Liver (tissue), 3 donors: ENCODE data around the gene EPHA6.

ENCODE experiments used
- EGR1 ChIP-seq, 2 donors: IDR thresholded peaks; 2 replicates each; pipeline ENCODE4 v1.6.1; 2016 to 2018; ENCODE audit warnings: antibody characterized with exemption in 2 of 2, low read depth in 2 of 2
- FOXA1 ChIP-seq: IDR thresholded peaks from 2 replicates; pipeline ENCODE4 v1.6.1; 2016; ENCODE audit warnings: antibody characterized with exemption
- GABPA ChIP-seq, 2 donors: IDR thresholded peaks in 1 of 2; conservative IDR thresholded peaks in 1 of 2; 2 replicates each; pipeline ENCODE4 v1.6.1; 2016; ENCODE audit warnings: antibody characterized with exemption in 2 of 2, mild to moderate bottlenecking in 1 of 2, moderate library complexity in 1 of 2
- JUND ChIP-seq, 2 donors: IDR thresholded peaks; 2 replicates each; pipeline ENCODE4 v1.6.1; 2016; ENCODE audit warnings: antibody characterized with exemption in 2 of 2
- NR2F2 ChIP-seq: IDR thresholded peaks from 2 replicates; pipeline ENCODE4 v1.6.1; 2016; ENCODE audit warnings: antibody characterized with exemption
- RAD21 ChIP-seq, 2 donors: IDR thresholded peaks; 2 replicates each; pipeline ENCODE4 v1.6.1; 2016; ENCODE audit warnings: antibody characterized with exemption in 2 of 2, mild to moderate bottlenecking in 2 of 2
- SP1 ChIP-seq: IDR thresholded peaks from 2 replicates; pipeline ENCODE4 v1.6.1; 2018; ENCODE audit warnings: antibody characterized with exemption, mild to moderate bottlenecking
- YY1 ChIP-seq: IDR thresholded peaks from 2 replicates; pipeline ENCODE4 v1.6.1; 2016; ENCODE audit warnings: antibody characterized with exemption, mild to moderate bottlenecking
- TF ChIP-seq, protein P1 (sequence below): IDR thresholded peaks from 2 replicates; pipeline ENCODE4 v1.6.1; 2016; ENCODE audit warnings: antibody characterized with exemption
- TF ChIP-seq, protein P2 (sequence below): fragments of 150-350 bp; IDR thresholded peaks from 2 replicates; pipeline ENCODE4 v1.5.1; 2017; ENCODE audit warnings: improper control_type of control experiment, low read depth, low read length; ENCODE audit not compliant: missing input control
- TF ChIP-seq, protein P3 (sequence below): IDR thresholded peaks from 2 replicates; pipeline ENCODE4 v1.6.1; 2016; ENCODE audit warnings: antibody characterized with exemption
- TF ChIP-seq, protein P4 (sequence below): IDR thresholded peaks from 2 replicates; pipeline ENCODE4 v1.6.1; 2016; ENCODE audit warnings: antibody characterized with exemption
- TF ChIP-seq, protein P5 (sequence below): IDR thresholded peaks from 2 replicates; pipeline ENCODE4 v1.6.1; 2016; ENCODE audit warnings: antibody characterized with exemption, mild to moderate bottlenecking
- donor health status: healthy.
- donor health status: healthy.

DNA sequence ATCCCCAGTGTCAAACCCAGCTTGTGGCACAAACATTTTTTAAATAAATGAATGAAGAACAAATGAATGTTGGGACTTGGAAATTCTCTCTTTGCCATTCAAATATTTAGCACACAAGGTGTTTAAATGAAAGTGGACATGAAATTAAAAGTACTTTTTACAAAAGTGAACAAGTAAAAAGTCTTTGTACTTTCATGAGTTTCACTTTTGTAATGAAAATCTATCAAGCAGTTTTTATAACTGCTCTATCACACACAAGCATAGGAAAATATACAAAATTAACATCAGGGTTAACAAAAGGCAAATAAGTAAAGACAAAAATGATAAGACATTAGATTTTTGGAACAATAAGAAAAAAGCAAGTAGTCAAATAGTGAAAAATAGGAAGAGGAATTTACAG lies 866.3 kb downstream of the EPHA6 start:
- TF ChIP-seq, protein P1, sequence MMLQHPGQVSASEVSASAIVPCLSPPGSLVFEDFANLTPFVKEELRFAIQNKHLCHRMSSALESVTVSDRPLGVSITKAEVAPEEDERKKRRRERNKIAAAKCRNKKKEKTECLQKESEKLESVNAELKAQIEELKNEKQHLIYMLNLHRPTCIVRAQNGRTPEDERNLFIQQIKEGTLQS, result no peak
- TF ChIP-seq, protein P2, sequence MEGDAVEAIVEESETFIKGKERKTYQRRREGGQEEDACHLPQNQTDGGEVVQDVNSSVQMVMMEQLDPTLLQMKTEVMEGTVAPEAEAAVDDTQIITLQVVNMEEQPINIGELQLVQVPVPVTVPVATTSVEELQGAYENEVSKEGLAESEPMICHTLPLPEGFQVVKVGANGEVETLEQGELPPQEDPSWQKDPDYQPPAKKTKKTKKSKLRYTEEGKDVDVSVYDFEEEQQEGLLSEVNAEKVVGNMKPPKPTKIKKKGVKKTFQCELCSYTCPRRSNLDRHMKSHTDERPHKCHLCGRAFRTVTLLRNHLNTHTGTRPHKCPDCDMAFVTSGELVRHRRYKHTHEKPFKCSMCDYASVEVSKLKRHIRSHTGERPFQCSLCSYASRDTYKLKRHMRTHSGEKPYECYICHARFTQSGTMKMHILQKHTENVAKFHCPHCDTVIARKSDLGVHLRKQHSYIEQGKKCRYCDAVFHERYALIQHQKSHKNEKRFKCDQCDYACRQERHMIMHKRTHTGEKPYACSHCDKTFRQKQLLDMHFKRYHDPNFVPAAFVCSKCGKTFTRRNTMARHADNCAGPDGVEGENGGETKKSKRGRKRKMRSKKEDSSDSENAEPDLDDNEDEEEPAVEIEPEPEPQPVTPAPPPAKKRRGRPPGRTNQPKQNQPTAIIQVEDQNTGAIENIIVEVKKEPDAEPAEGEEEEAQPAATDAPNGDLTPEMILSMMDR, result no peak
- no peak for TF ChIP-seq RAD21 (IDR thresholded peaks at IDR 0.05)
- no peak for TF ChIP-seq YY1
- TF ChIP-seq EGR1 (IDR thresholded peaks at IDR 0.05; ENCODE audit: low read depth in 2 of 2), result no peak
- TF ChIP-seq JUND (IDR thresholded peaks at IDR 0.05), result no peak
- TF ChIP-seq, protein P3, sequence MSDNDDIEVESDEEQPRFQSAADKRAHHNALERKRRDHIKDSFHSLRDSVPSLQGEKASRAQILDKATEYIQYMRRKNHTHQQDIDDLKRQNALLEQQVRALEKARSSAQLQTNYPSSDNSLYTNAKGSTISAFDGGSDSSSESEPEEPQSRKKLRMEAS, result no peak
- TF ChIP-seq, protein P4, sequence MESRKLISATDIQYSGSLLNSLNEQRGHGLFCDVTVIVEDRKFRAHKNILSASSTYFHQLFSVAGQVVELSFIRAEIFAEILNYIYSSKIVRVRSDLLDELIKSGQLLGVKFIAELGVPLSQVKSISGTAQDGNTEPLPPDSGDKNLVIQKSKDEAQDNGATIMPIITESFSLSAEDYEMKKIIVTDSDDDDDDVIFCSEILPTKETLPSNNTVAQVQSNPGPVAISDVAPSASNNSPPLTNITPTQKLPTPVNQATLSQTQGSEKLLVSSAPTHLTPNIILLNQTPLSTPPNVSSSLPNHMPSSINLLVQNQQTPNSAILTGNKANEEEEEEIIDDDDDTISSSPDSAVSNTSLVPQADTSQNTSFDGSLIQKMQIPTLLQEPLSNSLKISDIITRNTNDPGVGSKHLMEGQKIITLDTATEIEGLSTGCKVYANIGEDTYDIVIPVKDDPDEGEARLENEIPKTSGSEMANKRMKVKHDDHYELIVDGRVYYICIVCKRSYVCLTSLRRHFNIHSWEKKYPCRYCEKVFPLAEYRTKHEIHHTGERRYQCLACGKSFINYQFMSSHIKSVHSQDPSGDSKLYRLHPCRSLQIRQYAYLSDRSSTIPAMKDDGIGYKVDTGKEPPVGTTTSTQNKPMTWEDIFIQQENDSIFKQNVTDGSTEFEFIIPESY, result no peak
- TF ChIP-seq, protein P5, sequence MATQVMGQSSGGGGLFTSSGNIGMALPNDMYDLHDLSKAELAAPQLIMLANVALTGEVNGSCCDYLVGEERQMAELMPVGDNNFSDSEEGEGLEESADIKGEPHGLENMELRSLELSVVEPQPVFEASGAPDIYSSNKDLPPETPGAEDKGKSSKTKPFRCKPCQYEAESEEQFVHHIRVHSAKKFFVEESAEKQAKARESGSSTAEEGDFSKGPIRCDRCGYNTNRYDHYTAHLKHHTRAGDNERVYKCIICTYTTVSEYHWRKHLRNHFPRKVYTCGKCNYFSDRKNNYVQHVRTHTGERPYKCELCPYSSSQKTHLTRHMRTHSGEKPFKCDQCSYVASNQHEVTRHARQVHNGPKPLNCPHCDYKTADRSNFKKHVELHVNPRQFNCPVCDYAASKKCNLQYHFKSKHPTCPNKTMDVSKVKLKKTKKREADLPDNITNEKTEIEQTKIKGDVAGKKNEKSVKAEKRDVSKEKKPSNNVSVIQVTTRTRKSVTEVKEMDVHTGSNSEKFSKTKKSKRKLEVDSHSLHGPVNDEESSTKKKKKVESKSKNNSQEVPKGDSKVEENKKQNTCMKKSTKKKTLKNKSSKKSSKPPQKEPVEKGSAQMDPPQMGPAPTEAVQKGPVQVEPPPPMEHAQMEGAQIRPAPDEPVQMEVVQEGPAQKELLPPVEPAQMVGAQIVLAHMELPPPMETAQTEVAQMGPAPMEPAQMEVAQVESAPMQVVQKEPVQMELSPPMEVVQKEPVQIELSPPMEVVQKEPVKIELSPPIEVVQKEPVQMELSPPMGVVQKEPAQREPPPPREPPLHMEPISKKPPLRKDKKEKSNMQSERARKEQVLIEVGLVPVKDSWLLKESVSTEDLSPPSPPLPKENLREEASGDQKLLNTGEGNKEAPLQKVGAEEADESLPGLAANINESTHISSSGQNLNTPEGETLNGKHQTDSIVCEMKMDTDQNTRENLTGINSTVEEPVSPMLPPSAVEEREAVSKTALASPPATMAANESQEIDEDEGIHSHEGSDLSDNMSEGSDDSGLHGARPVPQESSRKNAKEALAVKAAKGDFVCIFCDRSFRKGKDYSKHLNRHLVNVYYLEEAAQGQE, result no peak
- no peak for TF ChIP-seq NR2F2
- TF ChIP-seq FOXA1, result no peak
- no peak for TF ChIP-seq GABPA (IDR thresholded peaks at IDR 0.05 in 1 of 2, conservative IDR thresholded peaks at IDR 0.05 in 1 of 2)
- no peak for TF ChIP-seq SP1
